Measurements from ENCODE around the gene FLYWCH1.
A peak's percentile ranks its signal among the peaks of the same experiment; 100 is the strongest.
"Not testable (repeated sequence)": the region's sequence is repeated elsewhere in the genome, so short reads cannot be mapped to it uniquely, and the experiment has no call there.

The FLYWCH1 gene

GRCh38 chr16:2925951-2926649, 14.4 kb downstream of the FLYWCH1 start:
- no peak for DNase-seq (ENCODE audit: low read depth, low spot score)

- DNase-seq (ENCODE audit: low read depth, low spot score) = no peak
Measured at GRCh38 chr16:2926650-2926999, 14.9 kb downstream of the FLYWCH1 start.

- DNase-seq (ENCODE audit: low read depth, low spot score) = peak; percentile 79
Measured at GRCh38 chr16:2927010-2927646, 15.4 kb downstream of the FLYWCH1 start.

- DNase-seq (ENCODE audit: low read depth, low spot score) = not testable (repeated sequence)
Measured at GRCh38 chr16:2928151-2928550, 16.4 kb downstream of the FLYWCH1 start.

- no peak for DNase-seq (ENCODE audit: low read depth, low spot score)
Measured at GRCh38 chr16:2928796-2929195, 17.1 kb downstream of the FLYWCH1 start.

- no peak for DNase-seq (ENCODE audit: low read depth, low spot score)
Measured at GRCh38 chr16:2929693-2930092, 18.0 kb downstream of the FLYWCH1 start.

- DNase-seq (ENCODE audit: low read depth, low spot score) = no peak
Measured at GRCh38 chr16:2930236-2930635, 18.5 kb downstream of the FLYWCH1 start.

GRCh38 chr16:2931231-2931914, 19.6 kb downstream of the FLYWCH1 start:
- DNase-seq (ENCODE audit: low read depth, low spot score) = not testable (repeated sequence)

GRCh38 chr16:2933136-2933535, 21.4 kb downstream of the FLYWCH1 start:
- DNase-seq (ENCODE audit: low read depth, low spot score) = no peak

- no peak for DNase-seq (ENCODE audit: low read depth, low spot score)
Measured at GRCh38 chr16:2933701-2934100, 22.0 kb downstream of the FLYWCH1 start.

- no peak for DNase-seq (ENCODE audit: low read depth, low spot score)
Measured at GRCh38 chr16:2934450-2934849, 22.7 kb downstream of the FLYWCH1 start.

- DNase-seq (ENCODE audit: low read depth, low spot score) = no peak
Measured at GRCh38 chr16:2936436-2937011, 24.8 kb downstream of the FLYWCH1 start.

GRCh38 chr16:2937170-2937569, 25.4 kb downstream of the FLYWCH1 start:
- no peak for DNase-seq (ENCODE audit: low read depth, low spot score)

- no peak for DNase-seq (ENCODE audit: low read depth, low spot score)
Measured at GRCh38 chr16:2938206-2938605, 26.5 kb downstream of the FLYWCH1 start.

GRCh38 chr16:2939968-2940367, 28.2 kb downstream of the FLYWCH1 start:
- DNase-seq (ENCODE audit: low read depth, low spot score) = no peak

GRCh38 chr16:2942045-2942444, 30.3 kb downstream of the FLYWCH1 start:
- no peak for DNase-seq (ENCODE audit: low read depth, low spot score)

GRCh38 chr16:2943716-2944115, 32.0 kb downstream of the FLYWCH1 start:
- not testable (repeated sequence) for DNase-seq (ENCODE audit: low read depth, low spot score)

GRCh38 chr16:2946649-2947048, 34.9 kb downstream of the FLYWCH1 start:
- no peak for DNase-seq (ENCODE audit: low read depth, low spot score)

GRCh38 chr16:2948807-2949704, 37.3 kb downstream of the FLYWCH1 start:
- DNase-seq (ENCODE audit: low read depth, low spot score) = no peak

GRCh38 chr16:2949705-2950352, 38.1 kb downstream of the FLYWCH1 start:
- DNase-seq (ENCODE audit: low read depth, low spot score) = no peak

- DNase-seq (ENCODE audit: low read depth, low spot score) = no peak
Measured at GRCh38 chr16:2950353-2950724, 38.6 kb downstream of the FLYWCH1 start.

Measured in activated CD4-positive, CD25-positive, alpha-beta regulatory T cell treated with anti-CD3 and anti-CD28 coated beads, Interleukin-2, amount 50 U/mL, for 16 hours (primary cell).